AG04449 (cell line): ENCODE data around the gene CD53.
A peak's percentile ranks its signal among the peaks of the same experiment; 100 is the strongest.
"Not testable (repeated sequence)": the region's sequence is repeated elsewhere in the genome, so short reads cannot be mapped to it uniquely, and the experiment has no call there.

Experiments used
- CTCF ChIA-PET: fragments of 350-600 bp; formaldehyde crosslinking; extraction: SDS; loops from one replicate; lab custom pipeline; 2021; ENCODE audit warnings: antibody characterized with exemption; lab: Yijun Ruan, JAX
- POLR2A ChIA-PET: fragments of 400-600, 350-600 bp; formaldehyde crosslinking; extraction: SDS; loops from one replicate; lab custom pipeline; 2020; ENCODE audit warnings: antibody characterized with exemption, inconsistent platforms; lab: Yijun Ruan, JAX
- DNase-seq: peaks from one replicate; pipeline ENCODE4 v3.0.0-alpha.2; 2010; ENCODE audit warnings: low read depth, low spot score
- H3K4me3 ChIP-seq: 2 replicates; pipeline ENCODE4 v1.5.1; 2011; ENCODE audit warnings: low read depth, mild to moderate bottlenecking, control low read depth, low read length
- TF ChIP-seq, protein P1 (sequence below): IDR thresholded peaks from one replicate; pipeline ENCODE4 v1.5.1; 2011; ENCODE audit warnings: mild to moderate bottlenecking, moderate library complexity, low read length, control low read depth, inconsistent platforms; ENCODE audit not compliant: insufficient read depth; ENCODE audit errors: missing control alignments

CD53 gene, protein sequence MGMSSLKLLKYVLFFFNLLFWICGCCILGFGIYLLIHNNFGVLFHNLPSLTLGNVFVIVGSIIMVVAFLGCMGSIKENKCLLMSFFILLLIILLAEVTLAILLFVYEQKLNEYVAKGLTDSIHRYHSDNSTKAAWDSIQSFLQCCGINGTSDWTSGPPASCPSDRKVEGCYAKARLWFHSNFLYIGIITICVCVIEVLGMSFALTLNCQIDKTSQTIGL

DNA sequence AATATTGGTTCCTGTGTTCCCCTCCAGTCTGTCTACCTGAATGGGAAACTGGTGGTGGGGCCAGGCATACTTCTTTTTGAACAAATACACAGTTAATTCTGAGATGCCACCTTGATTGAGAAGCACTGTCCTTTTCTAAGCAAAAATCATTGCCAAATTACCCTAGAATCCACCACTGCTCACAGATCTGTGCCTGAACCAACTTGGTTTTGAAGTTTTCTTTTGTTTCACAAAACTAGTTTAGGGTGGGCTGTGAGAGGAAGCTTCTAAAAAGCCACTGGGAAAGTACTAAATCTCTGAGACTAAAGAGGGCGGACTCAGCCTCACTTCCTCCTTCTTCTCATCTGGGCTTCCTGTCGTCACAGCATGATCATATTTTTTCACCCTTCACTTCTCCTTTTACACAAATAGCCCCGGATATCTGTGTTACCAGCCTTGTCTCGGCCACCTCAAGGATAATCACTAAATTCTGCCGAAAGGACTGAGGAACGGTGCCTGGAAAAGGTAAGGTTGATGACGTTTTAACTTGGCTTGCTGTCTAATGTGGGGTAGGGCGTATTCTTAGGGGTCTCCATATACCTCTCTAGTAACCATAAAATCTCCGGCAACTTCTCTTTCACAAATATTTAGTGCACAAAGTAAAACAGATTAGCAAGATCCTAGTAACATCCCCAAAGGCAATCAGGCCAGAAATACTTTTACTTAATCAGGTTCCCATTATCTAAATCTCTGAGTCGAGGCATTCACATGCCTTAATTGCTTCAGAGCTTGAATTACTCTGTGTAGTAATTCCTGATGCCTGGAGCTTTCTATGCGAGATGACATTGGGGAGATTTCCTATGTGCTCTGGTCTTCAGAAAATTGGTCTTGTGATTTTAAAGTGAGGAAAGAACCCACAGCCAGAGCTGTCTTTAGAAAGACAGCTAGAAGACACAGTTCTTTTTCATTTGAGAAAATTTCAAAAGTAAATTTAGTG is at the start of gene CD53:
CD53 (plus strand) TSS at position 404 of the 976 bp plus-strand sequence. CDS start 18,261 bp downstream, outside the sequence.
- no peak within 1 kb of the TSS for H3K4me3 ChIP-seq
- POLR2A ChIA-PET, result no interaction called here
- CTCF ChIA-PET, result no interaction called here
- TF ChIP-seq, protein P1, sequence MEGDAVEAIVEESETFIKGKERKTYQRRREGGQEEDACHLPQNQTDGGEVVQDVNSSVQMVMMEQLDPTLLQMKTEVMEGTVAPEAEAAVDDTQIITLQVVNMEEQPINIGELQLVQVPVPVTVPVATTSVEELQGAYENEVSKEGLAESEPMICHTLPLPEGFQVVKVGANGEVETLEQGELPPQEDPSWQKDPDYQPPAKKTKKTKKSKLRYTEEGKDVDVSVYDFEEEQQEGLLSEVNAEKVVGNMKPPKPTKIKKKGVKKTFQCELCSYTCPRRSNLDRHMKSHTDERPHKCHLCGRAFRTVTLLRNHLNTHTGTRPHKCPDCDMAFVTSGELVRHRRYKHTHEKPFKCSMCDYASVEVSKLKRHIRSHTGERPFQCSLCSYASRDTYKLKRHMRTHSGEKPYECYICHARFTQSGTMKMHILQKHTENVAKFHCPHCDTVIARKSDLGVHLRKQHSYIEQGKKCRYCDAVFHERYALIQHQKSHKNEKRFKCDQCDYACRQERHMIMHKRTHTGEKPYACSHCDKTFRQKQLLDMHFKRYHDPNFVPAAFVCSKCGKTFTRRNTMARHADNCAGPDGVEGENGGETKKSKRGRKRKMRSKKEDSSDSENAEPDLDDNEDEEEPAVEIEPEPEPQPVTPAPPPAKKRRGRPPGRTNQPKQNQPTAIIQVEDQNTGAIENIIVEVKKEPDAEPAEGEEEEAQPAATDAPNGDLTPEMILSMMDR, result no peak
- DNase-seq, result no peak

DNA sequence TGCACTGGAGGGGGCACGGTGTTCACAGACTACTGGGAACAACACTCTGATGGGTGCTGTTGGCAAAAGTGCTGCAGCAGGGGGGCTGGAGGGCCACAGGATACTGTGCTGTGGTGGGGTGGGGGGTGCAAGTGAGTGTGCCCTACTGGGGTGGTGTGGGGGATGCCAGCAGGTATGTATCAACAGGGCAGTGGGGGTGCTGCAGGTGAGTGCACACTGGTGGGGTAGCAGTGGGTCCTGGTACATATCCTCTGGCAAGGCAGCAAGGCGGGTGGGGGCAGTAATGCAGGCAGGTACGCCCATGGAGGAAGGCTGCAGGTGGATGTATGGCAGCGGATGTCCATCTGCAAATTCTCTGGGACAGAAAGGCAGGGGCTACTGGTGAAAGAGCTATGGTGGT is 48.8 kb upstream of the CD53 start:
- TF ChIP-seq, protein P1, result no peak
- H3K4me3 ChIP-seq, result no peak overlapping the region
- ChIA-PET POLR2A (no interaction called here), CTCF (no interaction called here)
- DNase-seq, result no peak

DNA sequence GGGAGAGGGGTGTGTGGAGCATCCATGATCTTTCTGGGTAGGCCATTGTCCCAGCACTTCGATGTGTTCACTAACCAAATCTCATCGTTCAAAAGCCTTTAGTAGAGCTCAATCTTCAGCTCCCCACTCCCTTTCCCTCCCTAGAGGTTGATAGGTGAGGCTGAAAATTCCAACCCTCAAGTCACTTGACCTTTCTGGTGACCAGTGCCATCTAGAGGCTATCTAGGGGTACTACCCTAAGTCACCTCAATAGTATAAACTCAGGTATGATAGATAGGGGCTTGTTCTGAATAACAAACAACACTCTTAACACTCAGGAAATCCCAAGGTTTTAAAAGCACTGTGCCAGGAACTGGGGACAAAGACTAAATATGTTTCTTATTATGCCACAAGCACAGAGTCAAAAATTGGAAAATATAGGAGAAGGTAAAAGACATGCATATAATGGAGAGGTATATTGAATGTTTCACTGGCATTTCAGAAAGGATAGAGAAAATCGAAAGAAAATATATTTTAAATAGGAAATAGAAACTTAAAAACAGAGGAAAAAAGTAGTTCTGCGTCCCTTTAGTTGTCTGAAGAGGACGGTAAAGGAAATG is 42.9 kb upstream of the CD53 start:
- CTCF ChIA-PET, result interaction anchor here (1.0 to 1.4 kb wide), 3 partner anchors 12 to 58 kb away, joined by 3 to 4 read pairs (median 3); no protein-coding TSS in a partner anchor
- no peak for DNase-seq
- TF ChIP-seq, protein P1, result peak; percentile 56
- POLR2A ChIA-PET, result no interaction called here
- H3K4me3 ChIP-seq, result no peak overlapping the region

DNA sequence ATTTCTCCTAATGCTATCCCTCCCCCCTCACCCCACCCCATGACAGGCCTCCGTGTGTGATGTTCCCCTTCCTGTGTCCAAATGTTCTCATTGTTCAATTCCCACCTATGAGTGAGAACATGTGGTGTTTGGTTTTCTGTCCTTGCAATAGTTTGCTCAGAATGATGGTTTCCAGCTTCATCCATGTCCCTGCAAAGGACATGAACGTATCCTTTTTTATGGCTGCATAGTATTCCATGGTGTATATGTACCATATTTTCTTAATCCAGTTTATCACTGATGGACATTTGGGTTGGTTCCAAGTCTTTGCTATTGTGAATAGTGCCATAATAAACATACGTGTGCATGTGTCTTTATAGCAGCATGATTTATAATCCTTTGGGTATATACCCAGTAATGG is 39.2 kb upstream of the CD53 start:
- DNase-seq, H3K4me3 ChIP-seq, POLR2A ChIA-PET, CTCF ChIA-PET: not testable (repeated sequence)

DNA sequence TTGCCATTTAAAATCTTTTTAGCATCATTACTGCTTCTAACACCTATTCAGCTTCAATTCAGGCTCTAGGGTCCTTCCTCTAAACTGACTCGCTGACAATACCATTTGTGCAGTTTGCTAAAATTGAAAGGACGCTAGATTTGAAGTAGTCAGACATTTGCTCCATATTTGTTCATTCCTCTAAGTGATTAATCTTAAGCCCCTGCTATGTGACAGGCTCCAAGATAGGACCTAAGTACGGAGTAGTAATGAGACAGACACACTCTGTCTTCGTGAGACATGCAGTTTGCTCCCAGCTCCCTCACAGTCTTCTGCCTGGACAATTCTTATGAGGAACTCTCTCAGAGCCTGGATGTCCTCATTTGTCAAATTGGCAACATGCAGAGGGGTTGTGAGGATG is 26.1 kb upstream of the CD53 start:
- ChIA-PET CTCF (no interaction called here), POLR2A (no interaction called here)

DNA sequence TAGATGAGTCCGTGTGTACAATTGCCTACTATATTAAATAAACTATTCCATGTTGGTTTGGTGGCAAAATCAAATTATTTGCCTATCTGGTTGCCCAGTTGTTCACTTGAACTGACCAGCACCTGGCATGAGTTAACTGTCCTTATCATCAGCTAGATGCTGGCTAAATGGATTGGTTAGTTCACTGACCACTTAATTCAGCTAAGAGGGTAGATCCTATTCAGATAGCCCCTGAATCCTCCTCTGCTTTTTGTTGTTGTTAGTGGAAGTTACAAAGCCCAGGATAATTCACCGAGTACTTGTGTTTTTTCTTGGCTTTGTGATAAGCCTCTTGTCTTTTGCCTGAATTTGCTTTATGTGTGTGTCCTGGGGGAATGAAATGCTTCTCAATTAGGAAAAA is 22.8 kb upstream of the CD53 start:
- no peak overlapping the region for H3K4me3 ChIP-seq
- ChIA-PET POLR2A (no interaction called here), CTCF (no interaction called here)
- no peak for DNase-seq
- TF ChIP-seq, protein P1, result no peak

More for the DNA sequence above, 26.1 kb upstream of the CD53 start:
- H3K4me3 ChIP-seq, result no peak overlapping the region
- no peak for DNase-seq
- TF ChIP-seq, protein P1, result no peak
